Lower leg skin (tissue), 4 donors: ENCODE results near the gene WNK2. TPM values are rescaled to one million over a fixed set of nuclear protein-coding genes. Genes with fewer than 3 reads are reported as not detected.

Experiments used
- DNase-seq, 2 donors: peaks; one replicate each; pipeline ENCODE4 v3.0.0-alpha.2; 2019; ENCODE audit warnings: low spot score in 2 of 2
- H3K4me3 ChIP-seq: fragments of 200-600 bp; sonication (generic); 2 replicates; pipeline ENCODE4 v1.5.1; 2017; ENCODE audit warnings: mild to moderate bottlenecking, low read depth; ENCODE audit not compliant: poor library complexity, severe bottlenecking
- CTCF ChIP-seq, 3 donors: fragments of 450-650 bp; IDR thresholded peaks; one replicate each; pipeline ENCODE4 v1.5.1; 2016; ENCODE audit warnings: antibody characterized with exemption in 3 of 3, mild to moderate bottlenecking in 3 of 3, moderate library complexity in 2 of 3
- POLR2A ChIP-seq, 2 donors: fragments of 450-650 bp; IDR thresholded peaks; one replicate each; pipeline ENCODE4 v1.6.1; 2016 to 2017; ENCODE audit warnings: antibody characterized with exemption in 2 of 2, mild to moderate bottlenecking in 1 of 2, moderate library complexity in 1 of 2
- WGBS, 2 donors: methylation state at CpG; one replicate each; pipeline ENCODE4 v1.1.5; 2018; 5-methylcytosine and 5-hydroxymethylcytosine counted together
- intact Hi-C: fragments of 100-400 bp; cut with DNase I; formaldehyde crosslinking; loops from one replicate; pipeline ENCODE4 v1.15.0; 2023; ENCODE audit warnings: low total_unique reads
- total RNA-seq, 4 donors: library from RNA; depleted of rRNA; stranded (reverse); fragments of >200 nt; gene quantifications; one replicate each; pipeline ENCODE4 v1.1.0, GENCODE V29; 2016

The WNK2 gene
- total RNA-seq, 4 donors from 2014 or later, result 35.3 to 53.6 (median 42.6) TPM

- WGBS, 2 donors, result 87 to 89% methylated on average over 1 of the region's 1 CpG
- H3K4me3 ChIP-seq, result no peak overlapping the region
- TF ChIP-seq CTCF (IDR thresholded peaks at IDR 0.05), result no peak
- no peak for TF ChIP-seq POLR2A (IDR thresholded peaks at IDR 0.05)
- intact Hi-C loops, result no loop called here
- no peak for DNase-seq
Measured at GRCh38 chr9:93368437-93368836, 184.5 kb downstream of the WNK2 start.

- no peak overlapping the region for H3K4me3 ChIP-seq
- TF ChIP-seq CTCF (IDR thresholded peaks at IDR 0.05) (no peak), POLR2A (IDR thresholded peaks at IDR 0.05) (no peak)
- DNase-seq, result no peak
- intact Hi-C loops, result no loop called here
- WGBS, 2 donors, result 83 to 89% methylated on average over 1 of the region's 1 CpG
Measured at GRCh38 chr9:93369686-93370085, 185.7 kb downstream of the WNK2 start.

Other genes starting within 250 kb of the WNK2 start
- 10 to 100 TPM in 1 of 4 donors, 1 to 10 TPM in 3; 3.4 to 11.6 (median 5.7) TPM for gene FGD3, start 236.6 kb upstream of the WNK2 start, total RNA-seq
- gene SUSD3, start 125.4 kb upstream of the WNK2 start, total RNA-seq, result 1 to 10 TPM; 2.8 to 8.1 (median 5.6) TPM
- gene CARD19, start 87.9 kb upstream of the WNK2 start, total RNA-seq, result 10 to 100 TPM; 45.6 to 67.7 (median 60.7) TPM
- gene NINJ1, start 49.9 kb upstream of the WNK2 start, total RNA-seq, result 100 to 1,000 TPM in 2 of 4 donors, 10 to 100 TPM in 2; 64.6 to 113 (median 94.8) TPM